Upper lobe of left lung (tissue), 4 donors: Measurements from ENCODE around the gene SMOC2.

Experiments used
- EP300 ChIP-seq, 4 donors: sonication (generic); formaldehyde crosslinking; IDR thresholded peaks; one replicate each; pipeline ENCODE4 v1.5.1; 2017; ENCODE audit warnings: antibody characterized with exemption in 4 of 4, control low read depth in 2 of 4
- POLR2A ChIP-seq, 4 donors: fragments of 450-650 bp; IDR thresholded peaks; one replicate each; pipeline ENCODE4 v1.5.1; 2016 to 2017; ENCODE audit warnings: antibody characterized with exemption in 4 of 4, mild to moderate bottlenecking in 2 of 4
- POLR2AphosphoS5 ChIP-seq, 2 donors: sonication (generic); formaldehyde crosslinking; IDR thresholded peaks; one replicate each; pipeline ENCODE4 v1.5.1; 2017; ENCODE audit warnings: antibody characterized with exemption in 2 of 2
- TF ChIP-seq, protein P1 (sequence below), 6 experiments: fragments of 450-650 bp in 4 of 6; fragments of 200-600 bp in 2 of 6; sonication (generic) in 2 of 6; IDR thresholded peaks; one replicate each; pipeline ENCODE4 v1.5.1; 2016 to 2019; ENCODE audit warnings: antibody characterized with exemption in 6 of 6

DNA sequence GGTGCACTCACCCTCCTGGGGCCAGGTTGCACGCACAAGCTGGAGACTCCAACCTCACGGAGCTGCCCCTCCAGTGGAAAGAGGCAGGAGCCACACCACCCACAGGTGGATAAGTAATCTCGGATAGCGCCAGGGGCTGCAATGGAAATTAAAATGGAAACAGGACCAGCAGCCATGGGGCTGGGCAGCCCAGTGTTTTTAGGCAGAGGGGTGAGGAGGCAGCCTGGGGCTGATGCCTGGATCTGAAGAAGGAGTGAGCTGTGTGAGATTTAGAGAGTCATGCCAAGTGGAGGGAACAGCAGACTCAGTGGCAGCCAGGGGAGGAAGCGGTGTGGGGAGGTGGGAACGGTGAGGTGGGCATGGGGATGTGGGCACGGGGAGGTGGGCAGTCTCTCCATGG is 275.6 kb downstream of the SMOC2 start:
- TF ChIP-seq, protein P1, sequence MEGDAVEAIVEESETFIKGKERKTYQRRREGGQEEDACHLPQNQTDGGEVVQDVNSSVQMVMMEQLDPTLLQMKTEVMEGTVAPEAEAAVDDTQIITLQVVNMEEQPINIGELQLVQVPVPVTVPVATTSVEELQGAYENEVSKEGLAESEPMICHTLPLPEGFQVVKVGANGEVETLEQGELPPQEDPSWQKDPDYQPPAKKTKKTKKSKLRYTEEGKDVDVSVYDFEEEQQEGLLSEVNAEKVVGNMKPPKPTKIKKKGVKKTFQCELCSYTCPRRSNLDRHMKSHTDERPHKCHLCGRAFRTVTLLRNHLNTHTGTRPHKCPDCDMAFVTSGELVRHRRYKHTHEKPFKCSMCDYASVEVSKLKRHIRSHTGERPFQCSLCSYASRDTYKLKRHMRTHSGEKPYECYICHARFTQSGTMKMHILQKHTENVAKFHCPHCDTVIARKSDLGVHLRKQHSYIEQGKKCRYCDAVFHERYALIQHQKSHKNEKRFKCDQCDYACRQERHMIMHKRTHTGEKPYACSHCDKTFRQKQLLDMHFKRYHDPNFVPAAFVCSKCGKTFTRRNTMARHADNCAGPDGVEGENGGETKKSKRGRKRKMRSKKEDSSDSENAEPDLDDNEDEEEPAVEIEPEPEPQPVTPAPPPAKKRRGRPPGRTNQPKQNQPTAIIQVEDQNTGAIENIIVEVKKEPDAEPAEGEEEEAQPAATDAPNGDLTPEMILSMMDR (IDR thresholded peaks at IDR 0.05) = no peak
- TF ChIP-seq POLR2A (IDR thresholded peaks at IDR 0.05) = no peak
- TF ChIP-seq POLR2AphosphoS5 (IDR thresholded peaks at IDR 0.05) = no peak
- no peak for TF ChIP-seq EP300 (IDR thresholded peaks at IDR 0.05)
